ENCODE measurements around the gene FCRL4.
"Not testable (repeated sequence)": the region's sequence is repeated elsewhere in the genome, so short reads cannot be mapped to it uniquely, and the experiment has no call there.

The FCRL4 gene

GRCh38 chr1:157548081-157548480 lies 49.8 kb downstream of the FCRL4 start:
- not testable (repeated sequence) for DNase-seq

DNA sequence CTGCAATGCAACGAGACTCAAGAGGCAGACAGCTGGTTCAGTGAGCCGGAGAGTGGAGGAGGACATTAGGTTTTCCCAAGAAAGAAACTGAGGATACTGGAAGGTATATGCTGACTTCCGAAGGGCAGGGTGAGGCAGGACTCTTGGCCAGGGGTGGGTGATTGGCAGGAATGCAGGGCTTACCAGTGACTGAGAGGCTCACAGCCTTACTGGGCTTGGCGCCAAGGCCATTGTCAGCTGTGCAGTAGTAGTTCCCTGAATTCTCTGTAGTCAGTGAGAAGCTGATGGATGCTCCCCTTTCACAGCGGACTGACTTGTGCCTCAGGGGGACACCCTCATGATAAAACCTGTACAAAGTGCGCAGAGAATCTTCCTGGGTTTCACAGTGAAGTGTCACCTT lies 55.2 kb downstream of the FCRL4 start:
- no peak for DNase-seq

GRCh38 chr1:157540852-157541251 lies 57.0 kb downstream of the FCRL4 start:
- no peak for DNase-seq

GRCh38 chr1:157540160-157540748 lies 57.6 kb downstream of the FCRL4 start:
- no peak for DNase-seq

DNA sequence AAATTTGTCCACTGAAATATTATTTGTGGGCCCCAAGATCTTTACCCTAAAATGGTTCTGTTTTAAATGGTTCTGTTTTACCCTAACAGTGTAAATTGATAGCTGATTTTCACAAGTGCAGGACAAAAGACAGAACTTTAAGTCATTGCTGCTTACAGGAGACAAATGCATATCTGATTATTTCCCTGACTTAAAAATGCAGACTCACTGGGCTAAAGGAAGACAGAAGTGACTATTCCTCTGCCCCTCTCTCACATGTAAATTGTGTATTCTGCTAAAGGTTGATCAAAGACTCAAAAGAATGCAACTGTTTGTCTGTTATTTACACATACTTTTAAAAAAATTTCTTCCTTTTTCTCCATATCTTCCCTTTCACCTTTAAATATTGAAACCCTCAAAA lies 58.3 kb downstream of the FCRL4 start:
- DNase-seq, result no peak

- DNase-seq, result no peak
Observed at GRCh38 chr1:157532569-157532968, 65.3 kb downstream of the FCRL4 start.

DNA sequence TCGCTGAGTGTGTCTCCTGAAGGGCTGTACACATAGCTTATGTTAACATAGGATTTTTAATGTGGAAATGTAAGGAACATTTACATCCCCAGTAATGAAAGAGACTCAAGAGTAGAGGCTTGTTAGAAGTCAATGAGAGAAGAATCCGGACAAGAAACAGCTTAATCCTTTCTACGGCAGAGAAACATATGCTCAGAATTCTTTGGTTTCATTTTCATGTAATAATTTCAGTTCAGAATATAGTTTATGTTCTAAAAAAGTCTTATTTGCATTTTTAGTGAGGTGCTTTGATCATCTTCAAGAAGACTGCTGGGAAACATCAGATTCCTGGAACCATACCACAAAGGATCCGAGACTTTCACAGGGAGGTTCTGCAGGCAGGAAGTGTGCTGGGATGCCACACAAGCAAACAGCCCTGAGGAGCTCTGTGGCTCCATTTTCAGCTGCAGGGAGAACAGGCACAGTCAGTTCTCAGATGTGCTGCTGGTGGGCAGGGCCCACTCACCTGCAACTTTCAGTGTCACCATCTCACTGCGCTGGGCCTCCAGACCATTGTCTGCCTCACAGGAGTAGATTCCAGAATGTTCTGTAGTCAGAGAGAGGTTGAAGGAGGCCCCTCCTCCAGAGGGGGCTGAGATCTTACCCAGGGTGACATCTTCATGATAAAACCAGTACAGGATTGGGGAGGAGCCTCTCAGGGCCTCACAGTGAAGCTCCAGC lies 74.0 kb downstream of the FCRL4 start:
- no peak for DNase-seq
